CD4-positive, alpha-beta memory T cell (primary cell): Measurements from ENCODE around the gene FLYWCH2. TPM values are rescaled to one million over a fixed set of nuclear protein-coding genes. Genes with fewer than 3 reads are reported as not detected.
"Not testable (repeated sequence)": the region's sequence is repeated elsewhere in the genome, so short reads cannot be mapped to it uniquely, and the experiment has no call there.

Experiments
- CTCF ChIA-PET: fragments of 350-600 bp; sonication (Branson Sonifier 250); formaldehyde crosslinking; loops from one replicate; lab custom pipeline; 2021; ENCODE audit warnings: inconsistent platforms; ENCODE audit not compliant: partially characterized antibody; lab: Charles Lee
- POLR2A ChIA-PET: fragments of 350-600 bp; sonication (Branson Sonifier 250); formaldehyde crosslinking; loops from one replicate; lab custom pipeline; 2021; ENCODE audit not compliant: partially characterized antibody; lab: Charles Lee
- DNase-seq, 5 donors: peaks; one replicate each; pipeline versions ENCODE4 v3.0.0 to v3.0.0-alpha.2; 2020 to 2022; ENCODE audit warnings: mixed read lengths in 1 of 5
- H3K27ac ChIP-seq: one replicate; pipeline ENCODE4 v1.7.0; 2013; ENCODE audit warnings: low read depth, low read length
- H3K27me3 ChIP-seq: 2 replicates; pipeline ENCODE4 v1.7.0; 2013; ENCODE audit warnings: mild to moderate bottlenecking, low read length, moderate library complexity; ENCODE audit not compliant: insufficient read depth
- H3K36me3 ChIP-seq: 2 replicates; pipeline ENCODE4 v1.7.0; 2013; ENCODE audit warnings: mild to moderate bottlenecking, low read length, moderate library complexity; ENCODE audit not compliant: insufficient read depth
- H3K4me1 ChIP-seq: 2 replicates; pipeline ENCODE4 v1.7.0; 2013; ENCODE audit warnings: mild to moderate bottlenecking, low read length, moderate library complexity; ENCODE audit not compliant: insufficient read depth
- H3K4me3 ChIP-seq, 2 donors: one replicate each; pipeline ENCODE4 v1.7.0; 2013; ENCODE audit warnings: low read length in 2 of 2, mild to moderate bottlenecking in 1 of 2
- H3K9me3 ChIP-seq, 2 donors: one replicate each; pipeline ENCODE4 v1.7.0; 2013; ENCODE audit warnings: low read length in 2 of 2, control low read depth in 1 of 2; ENCODE audit not compliant: control insufficient read depth in 1 of 2
- H3K27ac Mint-ChIP-seq, 7 donors: one replicate each; pipeline ENCODE4 v1.8.0; 2020 to 2021; ENCODE audit warnings: mixed read lengths in 7 of 7, mild to moderate bottlenecking in 6 of 7, inconsistent platforms in 3 of 7, moderate library complexity in 3 of 7
- H3K27me3 Mint-ChIP-seq, 2 donors: one replicate each; pipeline ENCODE4 v1.8.0; 2020 to 2021; ENCODE audit warnings: mixed read lengths in 2 of 2
- H3K36me3 Mint-ChIP-seq, 2 donors: one replicate each; pipeline ENCODE4 v1.8.0; 2020 to 2021; ENCODE audit warnings: mixed read lengths in 2 of 2, inconsistent platforms in 1 of 2, mild to moderate bottlenecking in 1 of 2
- H3K4me1 Mint-ChIP-seq, 4 donors: one replicate each; pipeline ENCODE4 v1.8.0; 2020 to 2021; ENCODE audit warnings: mixed read lengths in 4 of 4, mild to moderate bottlenecking in 1 of 4
- H3K4me3 Mint-ChIP-seq, 8 donors: one replicate each; pipeline ENCODE4 v1.8.0; 2020 to 2021; ENCODE audit warnings: mixed read lengths in 8 of 8, mild to moderate bottlenecking in 7 of 8, moderate library complexity in 6 of 8, inconsistent platforms in 3 of 8
- H3K9me3 Mint-ChIP-seq, 8 donors: one replicate each; pipeline ENCODE4 v1.8.0; 2020 to 2021; ENCODE audit warnings: mixed read lengths in 8 of 8, mild to moderate bottlenecking in 5 of 8, inconsistent platforms in 3 of 8, moderate library complexity in 1 of 8
- intact Hi-C: fragments of 100-400 bp; cut with micrococcal nuclease; formaldehyde crosslinking; loops from one replicate; pipeline ENCODE4 v1.15.1; 2023
- polyA plus RNA-seq, 2 donors: library from polyadenylated mRNA; unstranded; fragments of 300-500 nt; fragmentation: Illumina TruSeq; gene quantifications; one replicate each; pipeline ENCODE4 v1.2.3, GENCODE V29; 2021
- total RNA-seq, 2 experiments: library from RNA; stranded (reverse); gene quantifications; one replicate each; pipeline ENCODE4 v1.2.3, GENCODE V29; 2021

Gene FLYWCH2
- total and polyA plus RNA-seq, 4 experiments from 2014 or later, result 21.1 to 27.1 (median 23.7) TPM

GRCh38 chr16:2905988-2906387 is 23.0 kb downstream of the FLYWCH2 start:
- Mint-ChIP-seq H3K36me3 (no peaks in the 10 kb centered on the region), H3K9me3 (no peaks in the 10 kb centered on the region), H3K27me3 (no peaks in the 10 kb centered on the region), H3K4me1 (peaks cover 11 to 35% (median 25%) of the 10 kb centered on the region in 4 donors), H3K27ac (peak overlapping the region; percentile 77 to 96 (median 87)), H3K4me3 (peak overlapping the region; percentile 88 to 96 (median 92))
- H3K27ac ChIP-seq, result no peak overlapping the region
- DNase-seq, result no peak
- ChIA-PET CTCF (interaction anchor here (0.9 to 3.2 kb wide), 9 partner anchors 9 to 38 kb away, joined by 3 to 17 read pairs (median 6); partner anchors contain the start of gene FLYWCH2), POLR2A (interaction anchor here (1.1 to 2.9 kb wide), 4 partner anchors 23 to 377 kb away, joined by 3 to 26 read pairs (median 6); partner anchors contain the start of genes FLYWCH2 and ZNF213)
- no peaks in the 10 kb centered on the region for H3K9me3 ChIP-seq
- intact Hi-C loops, result loop anchor here (2.0 to 10.0 kb wide), 2 partner anchors 21 to 119 kb away; partner anchors contain the start of genes HCFC1R1, THOC6 and TNFRSF12A
- no peaks in the 10 kb centered on the region for H3K27me3 ChIP-seq
- peaks cover 14% of the 10 kb centered on the region for H3K4me1 ChIP-seq
- H3K4me3 ChIP-seq, result no peak overlapping the region
- H3K36me3 ChIP-seq, result no peaks in the 10 kb centered on the region

DNA sequence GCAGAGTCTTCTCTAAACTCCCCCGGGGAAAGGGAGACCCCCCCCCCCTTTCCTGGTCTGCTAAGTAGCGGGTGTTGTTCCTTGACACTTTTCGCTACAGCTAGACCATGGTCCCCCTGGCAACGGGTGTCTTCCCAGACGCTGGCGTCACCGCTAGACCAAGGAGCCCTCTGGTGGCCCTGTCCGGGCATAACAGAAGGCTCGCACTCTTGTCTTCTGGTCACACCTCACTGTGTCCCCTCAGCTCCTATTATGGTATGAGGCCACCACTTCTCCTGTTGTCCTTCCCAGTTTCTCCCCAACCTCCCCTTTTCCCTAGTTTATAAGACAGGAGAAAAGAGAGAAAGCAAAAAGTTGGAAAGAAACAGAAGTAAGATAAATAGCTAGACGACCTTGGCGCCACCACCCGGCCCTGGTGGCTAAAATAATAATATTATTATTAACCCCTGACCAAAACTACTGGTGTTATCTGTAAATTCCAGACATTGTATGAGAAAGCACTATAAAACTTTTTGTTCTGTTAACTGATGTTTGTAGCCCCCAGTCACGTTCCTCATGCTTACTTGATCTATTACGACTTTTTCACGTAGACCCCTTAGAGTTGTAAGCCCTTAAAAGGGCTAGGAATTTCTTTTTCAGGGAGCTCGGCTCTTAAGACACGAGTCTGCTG is 24.2 kb downstream of the FLYWCH2 start:
- not testable (repeated sequence) for H3K27ac ChIP-seq, H3K36me3 Mint-ChIP-seq, H3K27me3 ChIP-seq, H3K36me3 ChIP-seq, H3K9me3 Mint-ChIP-seq, H3K4me3 ChIP-seq, H3K27me3 Mint-ChIP-seq, H3K9me3 ChIP-seq
- intact Hi-C loops, result loop anchor here (10.0 kb wide), 1 partner anchor 118 kb away; the partner anchor contains the start of genes HCFC1R1, THOC6 and TNFRSF12A
- Mint-ChIP-seq H3K4me1 (peaks cover 15 to 43% (median 31%) of the 10 kb centered on the region in 4 donors), H3K27ac (peak overlapping the region in 5 of 7 donors; percentile 4 to 84 (median 62)), H3K4me3 (peak overlapping the region in 2 of 8 donors; percentile 15 to 20)
- POLR2A ChIA-PET, result interaction anchor here (2.9 kb wide), 1 partner anchor 24 kb away, joined by 26 read pairs; the partner anchor contains the start of gene FLYWCH2
- peak; percentile 34 to 76 (median 54) for DNase-seq
- CTCF ChIA-PET, result interaction anchor here (0.7 to 3.2 kb wide), 10 partner anchors 10 to 192 kb away, joined by 3 to 17 read pairs (median 4); no protein-coding TSS in a partner anchor
- H3K4me1 ChIP-seq, result peaks cover 19% of the 10 kb centered on the region

DNA sequence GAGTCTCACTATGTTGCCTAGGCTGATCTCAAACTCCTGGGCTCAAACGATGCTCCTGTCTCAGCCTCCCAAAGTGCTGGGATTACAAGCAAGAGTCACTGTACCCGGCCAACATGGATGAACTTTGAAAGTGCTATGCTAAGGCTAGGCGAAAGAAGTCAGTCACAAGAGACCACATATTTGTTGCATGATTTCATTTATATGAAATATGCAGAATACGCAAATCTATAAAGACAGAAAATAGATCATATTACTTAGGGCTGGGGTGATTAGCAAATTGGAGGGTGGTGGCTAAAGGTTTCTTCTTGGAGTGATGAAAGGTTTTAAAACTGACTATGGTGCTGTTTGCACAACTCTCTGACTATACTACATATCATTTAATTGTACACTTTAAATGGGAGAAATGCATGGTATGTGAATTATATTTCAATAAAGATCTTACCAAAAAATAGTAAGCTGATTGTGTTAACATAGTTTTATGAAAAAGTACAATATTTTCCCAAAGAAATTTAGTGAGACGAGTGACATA is 27.5 kb downstream of the FLYWCH2 start:
- ChIA-PET CTCF (interaction anchor here (1.5 to 4.3 kb wide), 4 partner anchors 13 to 42 kb away, joined by 5 to 29 read pairs (median 10); partner anchors contain the start of gene FLYWCH2), POLR2A (interaction anchor here (1.4 to 3.7 kb wide), 4 partner anchors 16 to 132 kb away, joined by 3 to 54 read pairs (median 11); partner anchors contain the start of genes FLYWCH2 and PKMYT1)
- no peak for DNase-seq
- H3K27me3 Mint-ChIP-seq, result no peaks in the 10 kb centered on the region
- peak overlapping the region in 7 of 8 donors; percentile 48 to 97 (median 86) for H3K4me3 Mint-ChIP-seq
- no peaks in the 10 kb centered on the region for H3K27me3 ChIP-seq
- no peak overlapping the region for H3K4me3 ChIP-seq
- peaks cover 3 to 17% of the 10 kb centered on the region in 2 donors for H3K36me3 Mint-ChIP-seq
- H3K27ac Mint-ChIP-seq, result peak overlapping the region in 4 of 7 donors; percentile 19 to 87 (median 60)
- peaks cover 10% of the 10 kb centered on the region for H3K36me3 ChIP-seq
- peaks cover 21 to 45% (median 33%) of the 10 kb centered on the region in 4 donors for H3K4me1 Mint-ChIP-seq
- H3K9me3 Mint-ChIP-seq, result no peaks in the 10 kb centered on the region
- H3K27ac ChIP-seq, result no peak overlapping the region
- H3K9me3 ChIP-seq, result no peaks in the 10 kb centered on the region
- intact Hi-C loops, result no loop called here
- peaks cover 27% of the 10 kb centered on the region for H3K4me1 ChIP-seq

DNA sequence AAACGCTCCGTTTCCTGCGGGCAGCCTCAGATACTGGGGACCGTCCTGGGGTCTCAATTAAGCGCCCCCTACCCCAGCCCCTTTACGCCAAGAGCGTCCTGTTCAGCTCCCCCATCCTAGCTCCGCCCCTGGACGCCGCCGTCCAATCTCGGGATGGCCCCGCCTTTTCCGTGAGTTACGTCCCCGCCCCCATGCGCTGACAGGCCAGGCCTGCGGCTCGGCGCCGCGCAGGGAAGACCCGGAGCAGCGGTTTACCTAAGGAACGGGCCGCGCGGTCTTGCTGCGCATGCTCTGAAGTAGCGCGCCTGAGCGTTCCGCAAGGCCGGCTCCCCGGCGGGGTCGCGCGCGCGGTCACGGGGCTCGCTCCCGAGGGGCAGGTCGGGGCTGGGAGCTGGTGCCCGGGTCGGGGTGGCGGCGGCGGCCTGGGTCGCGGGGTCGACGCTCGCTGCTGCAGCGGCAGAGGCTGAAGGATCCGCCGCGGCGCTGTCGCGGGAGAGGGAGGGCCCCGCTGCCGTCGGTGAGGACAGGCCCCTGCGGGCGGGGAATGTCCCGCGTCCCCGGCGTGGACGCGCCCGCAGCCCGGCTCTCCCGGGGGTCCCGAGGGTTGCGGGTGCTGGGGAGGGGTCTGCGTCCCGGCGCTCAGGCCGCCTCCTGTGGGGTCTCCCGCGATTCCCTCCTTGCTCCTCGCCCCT is 28.8 kb downstream of the FLYWCH2 start, which contains the start of gene FLYWCH1:
FLYWCH1 (plus strand) TSS at position 294 of the 692 bp plus-strand sequence. CDS start 17,755 bp downstream, outside the sequence.
- ChIA-PET CTCF (interaction anchor here (0.6 to 4.3 kb wide), 9 partner anchors 8 to 71 kb away, joined by 3 to 29 read pairs (median 4); partner anchors contain the start of gene FLYWCH2), POLR2A (interaction anchor here (0.6 to 3.7 kb wide), 17 partner anchors 8 to 239 kb away, joined by 3 to 54 read pairs (median 4); partner anchors contain the start of genes ELOB, FLYWCH2, KCTD5 and PKMYT1)
- peak within 1 kb of the TSS; percentile 91 to 97 (median 92) for H3K4me3 Mint-ChIP-seq
- peaks cover 3 to 21% of the 10 kb centered on the region in 2 donors for H3K36me3 Mint-ChIP-seq
- peaks cover 12 to 32% (median 23%) of the 10 kb centered on the region in 4 donors for H3K4me1 Mint-ChIP-seq
- H3K4me1 ChIP-seq, result peaks cover 20% of the 10 kb centered on the region
- no peaks in the 10 kb centered on the region for H3K27me3 Mint-ChIP-seq
- peak within 1 kb of the TSS; percentile 78 to 84 for H3K4me3 ChIP-seq
- DNase-seq, result peak; percentile 97 to 98 (median 97)
- peaks cover 15% of the 10 kb centered on the region for H3K36me3 ChIP-seq
- H3K9me3 Mint-ChIP-seq, result no peaks in the 10 kb centered on the region
- peak within 1 kb of the TSS; percentile 87 to 97 (median 94) for H3K27ac Mint-ChIP-seq
- intact Hi-C loops, result loop anchor here (1.0 kb wide), 1 partner anchor 28 kb away; the partner anchor contains the start of gene FLYWCH2
- H3K27ac ChIP-seq, result peak within 1 kb of the TSS; percentile 72
- no peaks in the 10 kb centered on the region for H3K9me3 ChIP-seq
- no peaks in the 10 kb centered on the region for H3K27me3 ChIP-seq

GRCh38 chr16:2912330-2913199 is 29.6 kb downstream of the FLYWCH2 start:
- Mint-ChIP-seq H3K27me3 (no peaks in the 10 kb centered on the region), H3K4me3 (peak overlapping the region; percentile 82 to 96 (median 92)), H3K27ac (peak overlapping the region; percentile 72 to 97 (median 94)), H3K4me1 (peaks cover 12 to 25% (median 19%) of the 10 kb centered on the region in 4 donors), H3K36me3 (peaks cover 3 to 23% of the 10 kb centered on the region in 2 donors), H3K9me3 (no peaks in the 10 kb centered on the region)
- intact Hi-C loops, result no loop called here
- ChIA-PET POLR2A (interaction anchor here (0.6 to 3.7 kb wide), 12 partner anchors 9 to 239 kb away, joined by 3 to 54 read pairs (median 5); partner anchors contain the start of genes ELOB, FLYWCH2, KCTD5 and PKMYT1), CTCF (interaction anchor here (1.3 to 4.3 kb wide), 4 partner anchors 8 to 44 kb away, joined by 4 to 29 read pairs (median 10); no protein-coding TSS in a partner anchor)
- no peaks in the 10 kb centered on the region for H3K27me3 ChIP-seq
- H3K4me3 ChIP-seq, result peak overlapping the region; percentile 76 to 84
- H3K4me1 ChIP-seq, result peaks cover 20% of the 10 kb centered on the region
- peaks cover 15% of the 10 kb centered on the region for H3K36me3 ChIP-seq
- no peaks in the 10 kb centered on the region for H3K9me3 ChIP-seq
- H3K27ac ChIP-seq, result peak overlapping the region; percentile 72
- DNase-seq, result peak in 2 of 5 donors; percentile 26 to 38
